PC-9 (cell line): ENCODE measurements around the gene RPL32. TPM values are rescaled to one million over a fixed set of nuclear protein-coding genes. Genes with fewer than 3 reads are reported as not detected.

Source experiments
- BruUV-seq: library from RNA; stranded (reverse); fragments of 400-500 nt; replicated peaks from 2 replicates; lab custom pipeline; 2021; lab: Mats Ljungman, UMichigan
- CTCF ChIA-PET: fragments of 300-600 bp; sonication (Branson Sonifier 250); formaldehyde crosslinking; loops from one replicate; lab custom pipeline; 2022; ENCODE audit warnings: antibody characterized with exemption; lab: Charles Lee
- POLR2A ChIA-PET: fragments of 300-600 bp; sonication (Branson Sonifier 250); formaldehyde crosslinking; loops from one replicate; lab custom pipeline; 2022; ENCODE audit warnings: antibody characterized with exemption; ENCODE audit not compliant: unreplicated experiment; lab: Charles Lee
- DNase-seq, 2 experiments: peaks; one replicate each; pipeline versions ENCODE4 v3.0.0 to v3.0.0-alpha.2; 2015 to 2022; ENCODE audit warnings: mixed read lengths in 1 of 2
- H2AFZ ChIP-seq: fragments of 200-600 bp; sonication (generic); 2 replicates; pipeline ENCODE4 v1.8.1; 2017; ENCODE audit warnings: antibody characterized with exemption
- H3F3A ChIP-seq: fragments of 200-600 bp; sonication (generic); 2 replicates; pipeline ENCODE4 v1.8.1; 2017; ENCODE audit warnings: antibody characterized with exemption, mild to moderate bottlenecking, low read depth; ENCODE audit not compliant: insufficient read depth
- H3K27ac ChIP-seq: fragments of 200-600 bp; sonication (generic); 2 replicates; pipeline ENCODE4 v1.6.1; 2016; ENCODE audit warnings: mixed run types
- H3K27me3 ChIP-seq: fragments of 200-600 bp; sonication (generic); 2 replicates; pipeline ENCODE4 v1.6.1; 2016; ENCODE audit warnings: low read depth, mixed run types; ENCODE audit not compliant: insufficient read depth
- H3K36me3 ChIP-seq: fragments of 200-600 bp; sonication (generic); 2 replicates; pipeline ENCODE4 v1.6.1; 2016; ENCODE audit warnings: low read depth, mixed run types
- H3K4me1 ChIP-seq: fragments of 200-600 bp; sonication (generic); replicated peaks from 2 replicates; pipeline ENCODE4 v1.6.1; 2016; ENCODE audit warnings: mixed run types; ENCODE audit not compliant: insufficient read depth
- H3K4me2 ChIP-seq: fragments of 200-600 bp; sonication (generic); 2 replicates; pipeline ENCODE4 v1.6.1; 2017; ENCODE audit warnings: mixed run types
- H3K4me3 ChIP-seq: fragments of 200-600 bp; sonication (generic); 2 replicates; pipeline ENCODE4 v1.6.1; 2016; ENCODE audit warnings: mixed run types
- H3K79me2 ChIP-seq: fragments of 200-600 bp; sonication (generic); 2 replicates; pipeline ENCODE4 v1.6.1; 2017; ENCODE audit warnings: low read depth, mixed run types
- H3K9me2 ChIP-seq: fragments of 200-600 bp; sonication (generic); 2 replicates; pipeline ENCODE4 v1.8.1; 2017; ENCODE audit warnings: mild to moderate bottlenecking; ENCODE audit not compliant: insufficient read depth
- H3K9me3 ChIP-seq: fragments of 200-600 bp; sonication (generic); 2 replicates; pipeline ENCODE4 v1.8.1; 2016; ENCODE audit warnings: low read depth; ENCODE audit not compliant: insufficient read depth
- H4K20me1 ChIP-seq: fragments of 200-600 bp; sonication (generic); 2 replicates; pipeline ENCODE4 v1.8.1; 2017; ENCODE audit not compliant: insufficient read depth
- EZH2 ChIP-seq: fragments of 200-600 bp; sonication (generic); IDR thresholded peaks from 2 replicates; pipeline ENCODE4 v1.8.0; 2017; ENCODE audit warnings: antibody characterized with exemption, low read depth
- intact Hi-C: fragments of 100-400 bp; cut with micrococcal nuclease; formaldehyde crosslinking; loops from one replicate; pipeline ENCODE4 v1.10.0; 2022; ENCODE audit not compliant: unreplicated experiment
- total RNA-seq: library from RNA; stranded (reverse); gene quantifications from 2 replicates; pipeline ENCODE4 v1.2.3, GENCODE V29; 2021
- TF ChIP-seq, protein P1 (sequence below): fragments of 200-600 bp; sonication (generic); conservative IDR thresholded peaks from 2 replicates; pipeline ENCODE4 v1.6.1; 2017; ENCODE audit warnings: mixed run types, antibody characterized with exemption, mild to moderate bottlenecking, moderate library complexity

RPL32 gene
- total RNA-seq, 1 experiment from 2014 or later, result 1,662 TPM

DNA sequence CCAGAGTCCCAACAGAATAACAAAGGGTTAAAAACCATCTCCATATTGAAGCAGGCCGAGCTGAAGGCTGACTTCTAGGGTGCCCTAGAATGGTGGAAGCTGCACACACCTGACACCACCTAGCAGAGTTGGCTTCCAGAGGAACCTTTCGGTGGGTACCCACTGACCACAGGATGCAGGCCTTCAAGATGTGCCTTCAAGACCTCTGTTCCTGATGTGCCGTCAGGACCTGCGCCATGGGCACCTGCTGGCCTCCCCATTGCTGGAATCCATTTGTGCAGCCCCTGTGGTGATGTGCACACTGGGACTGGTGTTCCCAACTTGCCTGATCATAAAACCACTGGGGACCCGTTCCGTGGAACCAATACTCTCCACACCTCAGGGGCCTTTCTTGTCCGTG, 35.7 kb upstream of the RPL32 start:
- CTCF ChIA-PET, result interaction anchor here (0.6 kb wide), 1 partner anchor 175 kb away, joined by 7 read pairs; no protein-coding TSS in a partner anchor
- POLR2A ChIA-PET, result no interaction called here

DNA sequence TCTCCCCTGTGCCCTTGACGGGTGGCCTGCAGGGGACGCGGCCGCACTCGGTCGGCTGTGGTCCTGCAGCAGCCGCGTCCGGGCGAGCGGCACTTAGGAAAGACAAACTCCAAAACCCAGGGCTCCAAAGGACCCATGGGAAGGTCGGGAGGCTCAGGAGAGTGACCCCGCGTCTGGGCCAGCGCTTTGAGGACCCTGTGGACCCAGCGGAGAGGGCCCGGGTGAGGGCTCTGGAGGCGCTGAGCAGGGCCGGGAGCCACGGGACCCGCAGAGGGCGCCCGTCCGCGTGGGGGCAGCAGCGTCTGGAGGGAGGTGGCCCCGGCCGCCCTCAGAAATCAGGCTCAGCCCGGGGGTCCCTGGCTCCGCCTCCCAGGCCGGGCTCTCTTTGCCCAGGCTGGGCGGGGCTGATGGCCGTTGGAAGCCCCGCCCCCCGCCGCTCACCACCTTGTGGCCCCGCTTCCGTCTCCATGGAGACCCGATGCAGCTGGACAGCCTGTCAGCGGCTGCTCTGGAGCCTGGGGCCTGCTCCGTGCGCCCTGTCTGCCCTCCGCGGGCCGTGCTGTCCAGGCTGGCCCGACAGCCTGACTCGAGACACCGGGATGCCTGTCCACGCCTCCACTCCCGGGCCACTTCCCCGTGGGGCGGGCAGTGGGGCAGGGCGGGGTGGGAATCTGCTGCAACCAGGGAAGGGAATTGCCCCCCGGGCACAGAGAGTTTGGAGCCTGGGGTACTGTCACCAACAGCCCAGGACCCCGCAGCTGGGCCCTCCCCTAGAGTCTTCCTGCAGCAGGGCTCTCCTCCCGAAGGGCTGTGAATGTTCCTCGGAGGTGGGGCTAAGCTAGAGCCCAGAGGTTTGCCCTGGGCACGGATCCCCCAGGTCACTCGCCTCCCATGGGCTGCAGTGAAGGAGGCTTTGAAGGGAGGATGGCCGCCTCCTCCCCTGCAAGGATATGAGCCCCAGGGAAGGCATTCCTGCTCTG, 34.8 kb upstream of the RPL32 start:
- no TSS peak for BruUV-seq
- POLR2A ChIA-PET, result interaction anchor here (0.5 kb wide), 1 partner anchor 1249 kb away, joined by 4 read pairs; no protein-coding TSS in a partner anchor
- no peaks in the 10 kb centered on the region for H3K4me1 ChIP-seq
- H3K9me2 ChIP-seq, result no peaks in the 10 kb centered on the region
- H3K4me2 ChIP-seq, result no peak overlapping the region
- no peaks in the 10 kb centered on the region for H3K9me3 ChIP-seq
- no peak overlapping the region for H3K27ac ChIP-seq
- TF ChIP-seq, protein P1, sequence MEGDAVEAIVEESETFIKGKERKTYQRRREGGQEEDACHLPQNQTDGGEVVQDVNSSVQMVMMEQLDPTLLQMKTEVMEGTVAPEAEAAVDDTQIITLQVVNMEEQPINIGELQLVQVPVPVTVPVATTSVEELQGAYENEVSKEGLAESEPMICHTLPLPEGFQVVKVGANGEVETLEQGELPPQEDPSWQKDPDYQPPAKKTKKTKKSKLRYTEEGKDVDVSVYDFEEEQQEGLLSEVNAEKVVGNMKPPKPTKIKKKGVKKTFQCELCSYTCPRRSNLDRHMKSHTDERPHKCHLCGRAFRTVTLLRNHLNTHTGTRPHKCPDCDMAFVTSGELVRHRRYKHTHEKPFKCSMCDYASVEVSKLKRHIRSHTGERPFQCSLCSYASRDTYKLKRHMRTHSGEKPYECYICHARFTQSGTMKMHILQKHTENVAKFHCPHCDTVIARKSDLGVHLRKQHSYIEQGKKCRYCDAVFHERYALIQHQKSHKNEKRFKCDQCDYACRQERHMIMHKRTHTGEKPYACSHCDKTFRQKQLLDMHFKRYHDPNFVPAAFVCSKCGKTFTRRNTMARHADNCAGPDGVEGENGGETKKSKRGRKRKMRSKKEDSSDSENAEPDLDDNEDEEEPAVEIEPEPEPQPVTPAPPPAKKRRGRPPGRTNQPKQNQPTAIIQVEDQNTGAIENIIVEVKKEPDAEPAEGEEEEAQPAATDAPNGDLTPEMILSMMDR, result no peak
- no peak for TF ChIP-seq EZH2
- no peak overlapping the region for H2AFZ ChIP-seq
- H4K20me1 ChIP-seq, result no peaks in the 10 kb centered on the region
- peaks cover 33% of the 10 kb centered on the region for H3K27me3 ChIP-seq
- CTCF ChIA-PET, result interaction anchor here (0.6 kb wide), 1 partner anchor 66 kb away, joined by 4 read pairs; no protein-coding TSS in a partner anchor
- intact Hi-C loops, result loop anchor here (10.0 kb wide), 2 partner anchors 219 to 1009 kb away; partner anchors contain the start of gene WNT7A
- no peak overlapping the region for H3K4me3 ChIP-seq
- no peaks in the 10 kb centered on the region for H3F3A ChIP-seq
- H3K79me2 ChIP-seq, result no peaks in the 10 kb centered on the region
- H3K36me3 ChIP-seq, result no peaks in the 10 kb centered on the region
- DNase-seq, result peak in 1 of 2 experiments; percentile 31

More for the DNA sequence above, 35.7 kb upstream of the RPL32 start:
- intact Hi-C loops, result loop anchor here (10.0 kb wide), 2 partner anchors 218 to 1008 kb away; partner anchors contain the start of gene WNT7A
- Histone ChIP-seq H3K4me3 (no peak overlapping the region), H3K79me2 (no peaks in the 10 kb centered on the region), H3K4me2 (no peak overlapping the region), H4K20me1 (no peaks in the 10 kb centered on the region), H3K27ac (no peak overlapping the region), H3K9me3 (no peaks in the 10 kb centered on the region), H3F3A (no peaks in the 10 kb centered on the region), H3K4me1 (no peaks in the 10 kb centered on the region), H3K27me3 (peaks cover 24% of the 10 kb centered on the region), H2AFZ (no peak overlapping the region), H3K9me2 (no peaks in the 10 kb centered on the region), H3K36me3 (no peaks in the 10 kb centered on the region)
- no peak for DNase-seq
- TF ChIP-seq EZH2, result no peak
- TF ChIP-seq, protein P1, result no peak
- no TSS peak for BruUV-seq

DNA sequence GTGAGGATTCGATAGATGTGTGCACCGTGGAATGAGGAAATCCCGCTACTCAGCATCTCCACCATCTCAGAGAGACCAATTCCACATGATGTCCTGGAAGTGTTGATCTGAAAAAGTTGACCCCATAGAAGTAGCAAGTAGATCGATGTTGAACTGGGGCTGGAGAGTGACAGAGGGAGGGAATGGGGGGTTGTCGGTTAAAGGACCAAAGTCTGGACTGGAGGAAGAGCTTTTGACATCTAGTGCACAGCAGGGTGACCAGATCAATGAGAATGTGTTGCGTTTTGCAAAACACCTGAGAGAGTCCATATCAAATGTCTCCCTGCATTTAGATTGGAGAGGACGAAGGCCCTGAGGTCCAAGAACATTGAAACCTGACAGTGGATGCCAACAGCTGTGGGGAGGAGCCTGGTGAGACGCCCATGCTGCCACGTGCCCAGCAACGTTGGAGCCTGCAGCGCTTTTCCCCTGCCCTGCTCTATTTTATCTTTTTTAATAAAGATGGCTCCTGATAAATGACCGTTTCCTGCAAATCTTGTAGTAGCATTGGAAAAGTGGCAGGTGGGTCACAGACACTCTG, 30.1 kb upstream of the RPL32 start:
- H3K4me1 ChIP-seq, result no peaks in the 10 kb centered on the region
- no peak for DNase-seq
- ChIA-PET CTCF (no interaction called here), POLR2A (no interaction called here)
- H3K4me3 ChIP-seq, result no peak overlapping the region
- H3K36me3 ChIP-seq, result no peaks in the 10 kb centered on the region
- H3K79me2 ChIP-seq, result no peaks in the 10 kb centered on the region
- no peaks in the 10 kb centered on the region for H4K20me1 ChIP-seq
- H3K4me2 ChIP-seq, result no peak overlapping the region
- intact Hi-C loops, result loop anchor here (5.0 to 10.0 kb wide), 3 partner anchors 223 to 1013 kb away; partner anchors contain the start of gene WNT7A
- peaks cover 51% of the 10 kb centered on the region for H3K27me3 ChIP-seq
- no peaks in the 10 kb centered on the region for H3F3A ChIP-seq
- no peak overlapping the region for H2AFZ ChIP-seq
- no peak for TF ChIP-seq EZH2
- TF ChIP-seq, protein P1, result no peak
- BruUV-seq, result no TSS peak
- no peaks in the 10 kb centered on the region for H3K9me3 ChIP-seq
- H3K27ac ChIP-seq, result no peak overlapping the region
- no peaks in the 10 kb centered on the region for H3K9me2 ChIP-seq
